NCI-H187 (cell line): ENCODE measurements around the gene KDM3B.
"Not testable (repeated sequence)": the region's sequence is repeated elsewhere in the genome, so short reads cannot be mapped to it uniquely, and the experiment has no call there.

ENCODE experiments used
- DNase-seq, 2 experiments: peaks; one replicate each; lab custom pipeline; 2025; lab: John Stamatoyannopoulos, UW

KDM3B gene

GRCh38 chr5:138351056-138351455 lies 1.4 kb upstream of the KDM3B start:
- no peak for DNase-seq

- no peak for DNase-seq
Observed at GRCh38 chr5:138351517-138351916, 968 bp upstream of the KDM3B start.

GRCh38 chr5:138352722-138353559 lies 456 bp downstream of the KDM3B start:
- peak; percentile 6 to 13 for DNase-seq

- DNase-seq, result no peak
Observed at GRCh38 chr5:138353560-138354080, 1.1 kb downstream of the KDM3B start.

GRCh38 chr5:138354387-138354786 lies 1.9 kb downstream of the KDM3B start:
- DNase-seq, result no peak

- no peak for DNase-seq
Observed at GRCh38 chr5:138354926-138355378, 2.5 kb downstream of the KDM3B start.

- no peak for DNase-seq
Observed at GRCh38 chr5:138359621-138360020, 7.1 kb downstream of the KDM3B start.

- DNase-seq, result no peak
Observed at GRCh38 chr5:138360941-138361452, 8.5 kb downstream of the KDM3B start.

- no peak for DNase-seq
Observed at GRCh38 chr5:138364576-138364975, 12.1 kb downstream of the KDM3B start.

- no peak for DNase-seq
Observed at GRCh38 chr5:138366632-138367382, 14.3 kb downstream of the KDM3B start.

GRCh38 chr5:138369261-138369660 lies 16.8 kb downstream of the KDM3B start:
- DNase-seq, result no peak

GRCh38 chr5:138369706-138370105 lies 17.2 kb downstream of the KDM3B start:
- no peak for DNase-seq

GRCh38 chr5:138370537-138370936 lies 18.1 kb downstream of the KDM3B start:
- DNase-seq, result no peak

GRCh38 chr5:138371454-138371853 lies 19.0 kb downstream of the KDM3B start:
- DNase-seq, result no peak

GRCh38 chr5:138372225-138372624 lies 19.7 kb downstream of the KDM3B start:
- no peak for DNase-seq

- no peak for DNase-seq
Observed at GRCh38 chr5:138372653-138373052, 20.2 kb downstream of the KDM3B start.

GRCh38 chr5:138382347-138382746 lies 29.9 kb downstream of the KDM3B start:
- no peak for DNase-seq

- no peak for DNase-seq
Observed at GRCh38 chr5:138385660-138386059, 33.2 kb downstream of the KDM3B start.

- DNase-seq, result no peak
Observed at GRCh38 chr5:138386290-138386689, 33.8 kb downstream of the KDM3B start.

- DNase-seq, result no peak
Observed at GRCh38 chr5:138389332-138389731, 36.8 kb downstream of the KDM3B start.

- DNase-seq, result not testable (repeated sequence)
Observed at GRCh38 chr5:138389911-138390310, 37.4 kb downstream of the KDM3B start.

- DNase-seq, result no peak
Observed at GRCh38 chr5:138391859-138392386, 39.4 kb downstream of the KDM3B start.
